AG04450 (cell line): ENCODE measurements around the gene SPAG9. TPM values are rescaled to one million over a fixed set of nuclear protein-coding genes. Genes with fewer than 3 reads are reported as not detected.

Experiments used
- CTCF ChIA-PET: fragments of 300-600, 350-600 bp; formaldehyde crosslinking; extraction: SDS; loops from one replicate; lab custom pipeline; 2022; ENCODE audit warnings: antibody characterized with exemption, inconsistent platforms; lab: Charles Lee
- POLR2A ChIA-PET: fragments of 350-600 bp; formaldehyde crosslinking; extraction: SDS; loops from one replicate; lab custom pipeline; 2021; ENCODE audit warnings: antibody characterized with exemption, inconsistent platforms; lab: Yijun Ruan, JAX
- DNase-seq: peaks from one replicate; pipeline ENCODE4 v3.0.0-alpha.2; 2011; ENCODE audit warnings: low read depth, low spot score
- H3K27ac ChIP-seq: one replicate; pipeline ENCODE4 v1.5.1; 2012; ENCODE audit warnings: low read depth, low read length, control low read depth
- H3K27me3 ChIP-seq: one replicate; pipeline ENCODE4 v1.6.0; 2012; ENCODE audit warnings: low read length; ENCODE audit not compliant: control insufficient read depth, insufficient read depth
- H3K4me3 ChIP-seq: 2 replicates; pipeline ENCODE4 v1.5.1; 2011; ENCODE audit warnings: mild to moderate bottlenecking, low read depth, low read length, control low read depth
- H3K9me3 ChIP-seq: 2 replicates; pipeline ENCODE4 v1.5.1; 2012; ENCODE audit warnings: low read length; ENCODE audit not compliant: control insufficient read depth, insufficient read depth
- CTCF ChIP-seq: IDR thresholded peaks from 2 replicates; pipeline ENCODE4 v1.5.1; 2011; ENCODE audit warnings: low read depth, low read length, control low read depth, inconsistent platforms
- polyA plus RNA-seq: library from polyadenylated mRNA; depleted of rRNA; stranded (reverse); fragments of >200 nt; gene quantifications from 2 replicates; pipeline ENCODE4 v1.2.3, GENCODE V29; 2011

Gene SPAG9
- polyA plus RNA-seq, 1 experiment = 42.1 TPM

- CTCF ChIA-PET = interaction anchor here (0.6 to 1.8 kb wide), 3 partner anchors 83 to 240 kb away, joined by 3 to 6 read pairs (median 4); no protein-coding TSS in a partner anchor
- no peak for TF ChIP-seq CTCF
- POLR2A ChIA-PET = no interaction called here
- Histone ChIP-seq H3K27me3 (no peaks in the 10 kb centered on the region), H3K9me3 (no peaks in the 10 kb centered on the region), H3K27ac (no peak overlapping the region), H3K4me3 (no peak overlapping the region)
- DNase-seq = no peak
Observed at GRCh38 chr17:50973557-50974494, 146.8 kb downstream of the SPAG9 start.

- TF ChIP-seq CTCF = no peak
- POLR2A ChIA-PET = no interaction called here
Observed at GRCh38 chr17:50972577-50972976, 148.1 kb downstream of the SPAG9 start.

GRCh38 chr17:50967795-50968194 is 152.9 kb downstream of the SPAG9 start:
- POLR2A ChIA-PET = no interaction called here
- TF ChIP-seq CTCF = no peak
- H3K9me3 ChIP-seq = no peaks in the 10 kb centered on the region
- H3K27ac ChIP-seq = no peak overlapping the region
- H3K4me3 ChIP-seq = no peak overlapping the region
- no peaks in the 10 kb centered on the region for H3K27me3 ChIP-seq
- DNase-seq = no peak
- CTCF ChIA-PET = interaction anchor here (1.3 kb wide), 1 partner anchor 116 kb away, joined by 3 read pairs; no protein-coding TSS in a partner anchor

More at GRCh38 chr17:50972577-50972976, 148.1 kb downstream of the SPAG9 start:
- H3K9me3 ChIP-seq = no peaks in the 10 kb centered on the region
- CTCF ChIA-PET = no interaction called here
- no peak overlapping the region for H3K27ac ChIP-seq
- H3K27me3 ChIP-seq = no peaks in the 10 kb centered on the region
- DNase-seq = no peak
- H3K4me3 ChIP-seq = no peak overlapping the region

GRCh38 chr17:50966163-50966666 is 154.5 kb downstream of the SPAG9 start:
- ChIA-PET CTCF (interaction anchor here (1.0 to 2.1 kb wide), 3 partner anchors 10 to 114 kb away, joined by 3 to 20 read pairs (median 10); no protein-coding TSS in a partner anchor), POLR2A (no interaction called here)
- Histone ChIP-seq H3K27me3 (no peaks in the 10 kb centered on the region), H3K4me3 (no peak overlapping the region), H3K9me3 (no peaks in the 10 kb centered on the region), H3K27ac (no peak overlapping the region)
- TF ChIP-seq CTCF = no peak
- no peak for DNase-seq
